Erythroblast (primary cell): ENCODE data around the gene ATP6V1F.
A peak's percentile ranks its signal among the peaks of the same experiment; 100 is the strongest.

ENCODE experiments used
- DNase-seq, 2 experiments: peaks; one replicate each; lab custom pipeline; 2025; lab: John Stamatoyannopoulos, UW
- GATA1 ChIP-seq: IDR thresholded peaks from 2 replicates; pipeline ENCODE4 v1.6.1; 2011; ENCODE audit warnings: low read depth, mild to moderate bottlenecking, control low read depth, low read length, moderate library complexity
- POLR2A ChIP-seq: IDR thresholded peaks from 2 replicates; pipeline ENCODE4 v1.6.1; 2011; ENCODE audit warnings: mild to moderate bottlenecking, low read length

ATP6V1F gene

GRCh38 chr7:128893251-128894100, 30.8 kb downstream of the ATP6V1F start:
- DNase-seq: no peak
- no peak for TF ChIP-seq GATA1
- TF ChIP-seq POLR2A: no peak

- TF ChIP-seq GATA1 (no peak), POLR2A (no peak)
- no peak for DNase-seq
Measured at GRCh38 chr7:128894101-128894440, 31.4 kb downstream of the ATP6V1F start.

- no peak for DNase-seq
- TF ChIP-seq POLR2A: no peak
- no peak for TF ChIP-seq GATA1
Measured at GRCh38 chr7:128895320-128895719, 32.7 kb downstream of the ATP6V1F start.

- TF ChIP-seq POLR2A (no peak), GATA1 (no peak)
- DNase-seq: no peak
Measured at GRCh38 chr7:128899392-128899791, 36.7 kb downstream of the ATP6V1F start.

- no peak for DNase-seq
- no peak for TF ChIP-seq POLR2A
- TF ChIP-seq GATA1: no peak
Measured at GRCh38 chr7:128900237-128900636, 37.6 kb downstream of the ATP6V1F start.

GRCh38 chr7:128902761-128903585, 40.3 kb downstream of the ATP6V1F start:
- TF ChIP-seq GATA1: no peak
- no peak for TF ChIP-seq POLR2A
- no peak for DNase-seq

GRCh38 chr7:128903621-128904361, 41.1 kb downstream of the ATP6V1F start:
- TF ChIP-seq GATA1 (no peak), POLR2A (no peak)
- DNase-seq: no peak

- DNase-seq: peak; percentile 37 to 66
- TF ChIP-seq GATA1 (no peak), POLR2A (no peak)
Measured at GRCh38 chr7:128904381-128905197, 41.9 kb downstream of the ATP6V1F start.

- no peak for TF ChIP-seq GATA1
- TF ChIP-seq POLR2A: no peak
Measured at GRCh38 chr7:128906001-128906765, 43.5 kb downstream of the ATP6V1F start.

GRCh38 chr7:128906766-128907559, 44.3 kb downstream of the ATP6V1F start:
- TF ChIP-seq POLR2A (no peak), GATA1 (no peak)
- no peak for DNase-seq

More at GRCh38 chr7:128906001-128906765, 43.5 kb downstream of the ATP6V1F start:
- DNase-seq: no peak

- TF ChIP-seq POLR2A: no peak
- no peak for TF ChIP-seq GATA1
Measured at GRCh38 chr7:128908750-128909624, 46.3 kb downstream of the ATP6V1F start.

More at GRCh38 chr7:128908750-128909624, 46.3 kb downstream of the ATP6V1F start:
- DNase-seq: no peak
